ENCODE data around the gene GPC5.
"Not testable (repeated sequence)": the region's sequence is repeated elsewhere in the genome, so short reads cannot be mapped to it uniquely, and the experiment has no call there.

Gene GPC5

DNA sequence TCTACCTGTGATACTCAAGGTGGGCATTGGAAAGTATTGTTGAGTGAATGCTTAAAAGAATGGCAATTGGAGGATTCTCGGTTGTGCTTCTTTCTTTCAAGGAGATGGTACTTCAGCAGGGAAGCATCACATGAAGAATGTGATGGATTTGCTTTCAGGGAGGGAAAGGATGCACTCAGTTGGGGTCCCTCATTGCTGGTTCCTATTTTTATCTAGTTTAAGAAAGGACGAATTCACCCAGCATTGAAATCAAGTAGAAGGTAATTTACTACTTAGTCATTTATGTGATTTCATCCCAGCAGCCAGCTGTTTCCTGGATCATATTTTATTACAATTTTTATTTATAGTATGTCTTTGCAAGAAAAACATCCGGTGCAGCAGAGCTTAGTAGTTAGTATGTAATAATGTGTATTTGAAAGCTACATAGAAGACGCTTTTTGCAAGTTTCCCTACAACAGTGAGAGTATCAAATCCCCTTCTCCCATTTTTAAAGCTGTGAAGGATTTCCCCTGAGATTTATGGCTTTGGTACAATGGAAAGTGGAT lies 417.9 kb downstream of the GPC5 start:
- H3K4me1 Mint-ChIP-seq = no peaks in the 10 kb centered on the region
- no peak overlapping the region for H3K27ac Mint-ChIP-seq
- ATAC-seq = no peak

DNA sequence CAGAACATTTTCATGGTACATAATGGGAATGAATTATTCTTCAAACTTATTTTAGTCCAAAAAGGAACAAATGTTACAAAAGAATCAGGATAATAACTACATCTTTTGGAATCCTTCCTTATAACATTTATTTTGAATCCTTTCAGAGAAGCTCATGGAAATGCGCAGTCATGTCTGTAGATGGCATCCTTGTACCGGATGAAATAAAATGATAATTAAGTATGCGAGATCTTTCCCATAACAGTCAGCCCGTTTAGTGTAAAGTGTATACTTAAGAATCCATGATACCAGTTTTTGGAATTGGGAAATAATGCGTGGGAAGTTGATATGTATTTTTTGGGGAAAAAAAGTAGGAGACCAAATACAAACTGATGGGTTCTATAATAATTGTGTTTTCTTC lies 418.8 kb downstream of the GPC5 start:
- Mint-ChIP-seq H3K4me1 (no peaks in the 10 kb centered on the region), H3K4me3 (no peak overlapping the region), H3K9me3 (peaks cover 10% of the 10 kb centered on the region), H3K27ac (no peak overlapping the region), H3K36me3 (no peaks in the 10 kb centered on the region)
- DNase-seq (ENCODE audit: low spot score in 2 of 2) (no peak), ATAC-seq (no peak)

More for the DNA sequence above, 417.9 kb downstream of the GPC5 start:
- Mint-ChIP-seq H3K4me3 (no peak overlapping the region), H3K36me3 (no peaks in the 10 kb centered on the region), H3K9me3 (peaks cover 8% of the 10 kb centered on the region)
- DNase-seq (ENCODE audit: low spot score in 2 of 2) = no peak

DNA sequence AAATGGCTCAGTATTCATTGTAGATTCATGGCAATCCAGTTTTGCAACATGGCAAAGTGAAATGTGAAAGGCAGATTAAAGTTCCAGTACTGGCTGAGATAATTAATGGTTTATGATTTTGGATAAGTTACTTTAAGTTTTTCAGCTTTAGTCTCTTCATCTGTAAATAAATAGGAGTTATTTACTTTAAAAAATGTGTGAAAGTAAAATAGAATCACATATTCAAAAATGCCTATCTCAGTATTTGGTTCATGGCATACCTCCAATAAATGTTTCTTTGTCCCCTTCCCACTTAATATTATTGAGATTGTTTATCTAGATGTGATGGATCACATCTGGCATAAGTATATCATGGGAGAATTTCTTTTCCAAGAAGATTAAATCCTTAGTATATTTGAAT lies 426.0 kb downstream of the GPC5 start:
- Mint-ChIP-seq H3K9me3 (peaks cover 10% of the 10 kb centered on the region), H3K36me3 (no peaks in the 10 kb centered on the region), H3K27ac (no peak overlapping the region), H3K4me3 (no peak overlapping the region), H3K4me1 (no peaks in the 10 kb centered on the region)
- ATAC-seq = no peak
- DNase-seq (ENCODE audit: low spot score in 2 of 2) = no peak

DNA sequence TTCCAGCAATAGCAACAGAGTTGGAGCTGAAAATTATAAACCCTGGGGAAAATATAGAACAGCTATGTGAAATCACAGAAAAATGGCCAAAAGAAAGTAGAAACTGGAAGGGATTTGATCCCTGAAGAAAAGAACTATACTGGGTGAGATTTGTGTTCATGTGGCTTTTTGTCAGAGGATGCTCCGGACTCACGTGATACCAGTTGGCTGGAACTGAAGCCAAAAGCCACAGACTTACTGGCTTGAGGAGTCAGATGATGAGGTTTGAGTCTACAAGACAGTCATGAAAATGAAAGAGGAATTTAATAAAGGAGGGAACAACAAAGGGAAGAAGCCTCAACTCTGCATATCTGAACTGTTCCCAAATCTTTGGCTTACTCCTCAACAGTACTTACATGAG lies 427.1 kb downstream of the GPC5 start:
- Mint-ChIP-seq H3K9me3 (peaks cover 16% of the 10 kb centered on the region), H3K27ac (no peak overlapping the region), H3K36me3 (no peaks in the 10 kb centered on the region), H3K4me1 (no peaks in the 10 kb centered on the region), H3K4me3 (no peak overlapping the region)
- no peak for ATAC-seq
- no peak for DNase-seq (ENCODE audit: low spot score in 2 of 2)

DNA sequence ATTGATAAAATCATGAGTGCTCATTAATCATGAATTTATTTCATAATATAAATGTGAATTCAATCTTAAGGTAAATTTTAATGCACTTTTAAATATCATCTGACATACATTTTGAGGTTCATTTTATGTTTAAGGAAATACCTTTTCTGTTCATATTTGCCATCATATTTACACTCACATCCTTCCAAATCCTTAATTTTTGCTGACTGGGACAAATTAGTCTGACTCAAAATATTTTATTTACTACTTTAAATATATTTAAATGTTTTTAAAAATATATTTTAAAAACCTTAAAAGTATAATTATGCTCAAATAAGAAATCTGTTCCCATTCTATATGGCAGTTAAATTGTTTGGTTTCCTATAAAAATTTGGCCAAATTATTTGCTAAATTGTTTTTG lies 438.1 kb downstream of the GPC5 start:
- Mint-ChIP-seq H3K9me3 (peaks cover 15% of the 10 kb centered on the region), H3K27ac (no peak overlapping the region), H3K4me1 (no peaks in the 10 kb centered on the region), H3K36me3 (no peaks in the 10 kb centered on the region), H3K4me3 (no peak overlapping the region)
- ATAC-seq = no peak
- no peak for DNase-seq (ENCODE audit: low spot score in 2 of 2)

DNA sequence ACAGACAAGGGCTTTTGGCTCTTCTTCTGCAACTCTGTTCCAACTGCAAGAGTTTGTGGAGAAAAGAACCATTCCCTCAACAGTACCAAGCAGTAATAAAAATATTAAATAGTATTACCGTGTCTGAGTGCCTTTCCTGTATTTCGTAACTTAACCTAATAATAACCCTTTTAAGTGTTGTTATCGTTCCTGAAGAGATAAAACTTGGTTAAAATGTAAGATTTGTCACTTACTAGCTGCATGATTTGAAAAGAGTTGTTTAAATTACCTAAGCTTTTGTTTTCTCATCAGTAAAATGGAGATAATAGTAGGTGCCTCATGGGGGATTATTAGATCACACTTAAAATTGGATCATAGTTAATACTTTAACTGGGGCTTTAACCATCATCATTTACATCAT lies 447.2 kb downstream of the GPC5 start:
- Mint-ChIP-seq H3K27ac (no peak overlapping the region), H3K4me1 (no peaks in the 10 kb centered on the region), H3K4me3 (no peak overlapping the region), H3K36me3 (no peaks in the 10 kb centered on the region), H3K9me3 (peaks cover 12% of the 10 kb centered on the region)
- ATAC-seq (no peak), DNase-seq (ENCODE audit: low spot score in 2 of 2) (no peak)

DNA sequence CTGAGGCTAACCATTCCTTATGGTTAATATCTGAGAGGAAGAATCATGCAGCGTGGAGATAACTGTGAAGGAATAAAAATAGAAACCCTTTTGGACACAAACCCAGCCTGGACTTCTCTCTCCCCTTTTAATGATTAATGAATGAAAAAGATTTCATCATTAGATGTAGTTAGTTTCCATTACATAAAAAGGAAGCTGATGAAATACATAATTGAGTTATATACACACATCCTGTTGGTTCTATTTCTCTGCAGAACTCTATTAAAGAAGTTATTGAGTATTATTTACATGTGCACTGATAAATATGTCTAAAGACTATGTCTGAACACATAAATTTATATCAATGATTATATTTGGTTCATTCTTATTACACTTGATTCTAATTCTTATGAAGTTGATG lies 465.3 kb downstream of the GPC5 start:
- DNase-seq (ENCODE audit: low spot score in 2 of 2) (no peak), ATAC-seq (no peak)
- no peaks in the 10 kb centered on the region for H3K36me3 Mint-ChIP-seq
- H3K27ac Mint-ChIP-seq = no peak overlapping the region
- H3K9me3 Mint-ChIP-seq = peaks cover 22% of the 10 kb centered on the region
- H3K4me1 Mint-ChIP-seq = no peaks in the 10 kb centered on the region
- no peak overlapping the region for H3K4me3 Mint-ChIP-seq

DNA sequence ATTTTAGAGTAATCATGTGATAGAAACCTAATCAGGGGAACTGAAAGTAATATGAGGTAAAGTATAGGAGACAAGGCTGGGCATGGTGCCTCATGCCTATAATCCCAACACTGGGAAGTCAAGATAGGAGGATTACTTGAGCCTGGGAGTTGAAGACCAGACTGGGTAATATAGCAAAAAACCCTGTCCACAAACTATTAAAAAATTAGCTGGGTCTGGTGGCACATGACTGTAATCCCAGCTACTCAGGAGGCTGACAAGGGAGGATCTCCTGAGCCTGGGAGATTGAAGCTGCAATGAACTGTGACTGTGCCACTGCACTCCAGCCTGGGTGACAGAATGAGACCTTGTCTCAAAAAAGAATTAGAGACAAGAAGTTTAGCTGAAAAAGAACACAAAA lies 469.9 kb downstream of the GPC5 start:
- H3K4me1 Mint-ChIP-seq = no peaks in the 10 kb centered on the region
- ATAC-seq (no peak), DNase-seq (ENCODE audit: low spot score in 2 of 2) (no peak)
- H3K36me3 Mint-ChIP-seq = no peaks in the 10 kb centered on the region
- no peak overlapping the region for H3K4me3 Mint-ChIP-seq
- H3K9me3 Mint-ChIP-seq = peaks cover 5% of the 10 kb centered on the region
- no peak overlapping the region for H3K27ac Mint-ChIP-seq

DNA sequence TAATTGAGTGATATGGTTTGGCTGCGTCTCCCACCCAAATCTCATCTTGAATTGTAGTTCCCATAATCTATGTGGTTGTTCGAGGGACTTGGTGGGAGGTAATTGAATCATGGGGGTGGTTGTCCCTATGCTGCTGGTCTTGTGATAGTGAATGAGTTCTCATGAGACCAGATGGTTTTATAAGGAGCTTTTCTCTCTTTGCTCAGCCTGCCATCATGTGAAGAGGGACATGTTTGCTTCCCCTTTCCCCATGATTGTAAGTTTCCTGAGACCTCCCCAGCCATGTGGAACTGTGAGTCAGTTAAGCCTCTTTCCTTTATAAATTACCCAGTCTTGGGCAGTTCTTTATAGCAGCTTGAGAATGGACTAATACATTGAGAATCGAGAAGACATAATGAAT lies 480.1 kb downstream of the GPC5 start:
- no peak for ATAC-seq
- H3K4me3 Mint-ChIP-seq = no peak overlapping the region
- no peak for DNase-seq (ENCODE audit: low spot score in 2 of 2)
- peaks cover 15% of the 10 kb centered on the region for H3K9me3 Mint-ChIP-seq
- H3K4me1 Mint-ChIP-seq = no peaks in the 10 kb centered on the region
- no peaks in the 10 kb centered on the region for H3K36me3 Mint-ChIP-seq
- H3K27ac Mint-ChIP-seq = no peak overlapping the region

DNA sequence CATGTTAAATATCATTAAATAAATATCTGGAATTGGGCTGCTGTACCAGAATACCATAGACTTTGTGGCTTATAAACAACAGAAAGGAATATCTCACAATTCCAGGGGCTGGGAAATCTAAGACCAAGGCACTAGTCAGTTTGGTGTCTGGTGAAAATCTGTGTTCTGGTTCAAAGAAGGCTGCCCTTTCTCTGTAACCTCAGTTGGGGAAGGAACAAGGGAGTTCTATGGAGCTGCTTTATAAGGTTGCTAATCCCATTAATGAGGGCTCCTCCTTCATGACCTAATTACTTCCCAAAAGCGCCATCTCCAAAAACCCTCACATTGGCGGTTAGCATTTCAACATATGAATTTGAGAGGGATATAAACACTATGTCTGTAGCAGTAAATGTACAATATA lies 480.9 kb downstream of the GPC5 start:
- DNase-seq (ENCODE audit: low spot score in 2 of 2) (no peak), ATAC-seq (no peak)
- Mint-ChIP-seq H3K4me1 (no peaks in the 10 kb centered on the region), H3K36me3 (no peaks in the 10 kb centered on the region), H3K4me3 (no peak overlapping the region), H3K9me3 (peaks cover 15% of the 10 kb centered on the region), H3K27ac (no peak overlapping the region)

DNA sequence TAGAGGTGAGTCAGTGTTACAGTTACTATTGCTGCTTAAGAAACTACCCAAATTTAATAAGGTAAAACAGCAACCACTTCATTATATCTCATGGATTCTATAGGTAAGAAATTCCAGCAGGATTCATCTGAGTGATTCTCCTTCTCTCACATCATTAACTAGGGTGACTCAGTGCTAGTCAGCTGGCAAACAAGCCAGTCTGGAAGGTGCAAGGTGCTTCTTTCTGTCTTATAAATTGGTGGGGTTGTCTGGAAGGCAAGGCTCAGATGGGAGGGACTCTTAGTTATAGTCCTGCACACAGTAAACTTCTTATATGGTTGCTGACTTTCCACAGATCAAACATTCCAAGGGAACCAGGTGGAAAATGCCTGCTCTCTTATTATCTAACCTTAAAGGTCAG lies 484.5 kb downstream of the GPC5 start:
- Mint-ChIP-seq H3K36me3 (no peaks in the 10 kb centered on the region), H3K9me3 (peaks cover 22% of the 10 kb centered on the region), H3K4me1 (no peaks in the 10 kb centered on the region), H3K4me3 (no peak overlapping the region), H3K27ac (no peak overlapping the region)
- ATAC-seq (no peak), DNase-seq (ENCODE audit: low spot score in 2 of 2) (no peak)

DNA sequence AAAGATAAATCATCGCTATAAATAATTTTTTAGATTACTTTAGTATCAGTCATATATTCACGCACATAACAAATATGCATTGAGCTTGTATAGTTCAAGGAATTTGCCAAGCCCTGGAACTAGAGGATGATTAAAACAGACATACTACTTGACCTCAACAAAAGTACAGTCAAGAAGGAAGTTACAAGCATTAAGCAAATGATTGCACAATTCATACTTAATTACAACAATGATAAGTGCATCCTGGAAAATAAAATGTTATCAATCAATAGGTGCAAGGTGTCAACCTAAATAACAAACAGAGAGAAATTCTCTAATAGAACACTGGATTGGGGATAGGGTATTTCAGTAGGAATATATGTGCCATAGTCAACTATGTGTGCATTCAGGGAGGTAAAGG lies 491.2 kb downstream of the GPC5 start:
- Mint-ChIP-seq H3K36me3 (no peaks in the 10 kb centered on the region), H3K4me1 (no peaks in the 10 kb centered on the region), H3K9me3 (peaks cover 17% of the 10 kb centered on the region), H3K4me3 (no peak overlapping the region), H3K27ac (no peak overlapping the region)
- ATAC-seq (no peak), DNase-seq (ENCODE audit: low spot score in 2 of 2) (no peak)

DNA sequence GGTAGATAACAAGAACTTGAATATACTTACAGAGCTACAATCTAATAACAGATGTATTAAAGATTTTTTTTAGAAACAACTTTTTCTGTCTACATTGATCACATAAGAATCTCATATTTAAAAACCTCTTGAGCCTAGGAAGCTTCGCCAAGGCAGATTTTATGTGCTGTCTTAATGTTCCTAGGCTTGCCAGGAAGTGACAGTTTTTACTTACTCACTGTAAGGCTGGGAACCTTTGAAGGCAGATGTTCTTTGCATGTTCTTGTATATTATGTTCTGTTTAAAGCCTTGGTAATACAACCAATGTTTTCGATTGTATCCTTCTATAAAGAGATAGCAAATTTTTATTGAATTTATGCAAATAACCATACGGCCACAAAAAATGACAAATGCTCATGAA lies 492.7 kb downstream of the GPC5 start:
- Mint-ChIP-seq H3K27ac (no peak overlapping the region), H3K4me1 (no peaks in the 10 kb centered on the region), H3K4me3 (no peak overlapping the region), H3K9me3 (peaks cover 13% of the 10 kb centered on the region), H3K36me3 (no peaks in the 10 kb centered on the region)
- no peak for DNase-seq (ENCODE audit: low spot score in 2 of 2)
- ATAC-seq = no peak

DNA sequence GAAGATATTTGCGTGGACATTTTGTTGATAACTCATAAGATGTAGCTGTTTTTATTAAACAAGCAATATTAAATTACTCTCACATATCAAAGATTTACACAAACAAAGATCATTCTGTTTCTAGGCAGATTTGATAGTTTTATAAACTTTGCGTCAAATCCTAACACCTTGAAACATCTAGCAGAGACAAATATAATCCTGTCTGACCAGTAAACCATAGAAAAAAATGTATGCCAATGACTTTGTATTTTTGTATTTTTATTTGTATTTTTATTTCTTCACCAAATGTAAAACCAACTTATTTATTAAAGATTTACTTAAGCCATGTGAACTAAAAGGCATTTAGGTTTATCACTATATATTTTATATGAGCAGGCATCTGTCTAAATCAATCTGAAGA lies 494.6 kb downstream of the GPC5 start:
- DNase-seq (ENCODE audit: low spot score in 2 of 2) (no peak), ATAC-seq (no peak)
- Mint-ChIP-seq H3K4me1 (no peaks in the 10 kb centered on the region), H3K36me3 (no peaks in the 10 kb centered on the region), H3K27ac (no peak overlapping the region), H3K4me3 (no peak overlapping the region), H3K9me3 (peaks cover 9% of the 10 kb centered on the region)

DNA sequence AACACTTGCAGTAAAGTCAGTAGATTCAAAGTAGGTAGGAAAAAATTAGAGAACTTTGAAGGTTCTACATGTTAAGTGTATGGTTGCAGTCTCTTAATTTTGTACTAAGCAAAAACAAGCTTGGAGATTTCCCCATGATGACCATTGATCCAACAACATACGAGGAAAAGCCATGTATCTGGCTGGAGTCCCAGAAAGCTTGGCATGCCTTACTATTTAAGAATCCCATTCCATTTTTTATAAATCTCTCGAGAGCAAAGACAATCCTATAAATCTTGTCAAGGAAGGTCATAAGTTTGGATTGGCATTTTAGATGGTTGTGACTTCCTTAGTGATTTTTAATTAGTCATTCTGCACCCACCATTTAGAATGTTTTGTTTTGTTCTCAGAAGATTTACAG lies 495.9 kb downstream of the GPC5 start:
- no peaks in the 10 kb centered on the region for H3K4me1 Mint-ChIP-seq
- no peak for ATAC-seq
- no peak overlapping the region for H3K4me3 Mint-ChIP-seq
- H3K27ac Mint-ChIP-seq = no peak overlapping the region
- H3K9me3 Mint-ChIP-seq = peaks cover 6% of the 10 kb centered on the region
- no peaks in the 10 kb centered on the region for H3K36me3 Mint-ChIP-seq
- DNase-seq (ENCODE audit: low spot score in 2 of 2) = no peak

DNA sequence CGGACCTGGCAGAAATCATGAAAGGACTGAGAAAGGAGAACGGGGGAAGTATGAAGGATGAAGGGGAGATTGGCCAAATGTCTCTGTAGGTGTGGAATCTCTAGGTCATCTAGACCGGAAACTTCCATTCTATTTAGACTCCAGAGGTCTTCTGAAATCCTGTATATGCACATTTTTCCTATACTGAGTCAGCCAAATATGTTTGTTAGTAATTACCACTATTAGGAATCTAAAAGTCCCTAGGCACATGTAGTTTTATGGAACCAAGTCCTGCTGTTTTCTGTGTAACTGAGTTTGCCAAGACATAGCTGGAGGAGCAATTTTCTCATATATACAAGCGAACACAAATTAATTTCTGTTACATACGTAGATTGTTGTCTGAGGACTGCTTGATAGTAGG lies 498.1 kb downstream of the GPC5 start:
- H3K9me3 Mint-ChIP-seq = peaks cover 6% of the 10 kb centered on the region
- DNase-seq (ENCODE audit: low spot score in 2 of 2) (no peak), ATAC-seq (no peak)
- H3K36me3 Mint-ChIP-seq = no peaks in the 10 kb centered on the region
- H3K4me3 Mint-ChIP-seq = no peak overlapping the region
- no peak overlapping the region for H3K27ac Mint-ChIP-seq
- no peaks in the 10 kb centered on the region for H3K4me1 Mint-ChIP-seq

DNA sequence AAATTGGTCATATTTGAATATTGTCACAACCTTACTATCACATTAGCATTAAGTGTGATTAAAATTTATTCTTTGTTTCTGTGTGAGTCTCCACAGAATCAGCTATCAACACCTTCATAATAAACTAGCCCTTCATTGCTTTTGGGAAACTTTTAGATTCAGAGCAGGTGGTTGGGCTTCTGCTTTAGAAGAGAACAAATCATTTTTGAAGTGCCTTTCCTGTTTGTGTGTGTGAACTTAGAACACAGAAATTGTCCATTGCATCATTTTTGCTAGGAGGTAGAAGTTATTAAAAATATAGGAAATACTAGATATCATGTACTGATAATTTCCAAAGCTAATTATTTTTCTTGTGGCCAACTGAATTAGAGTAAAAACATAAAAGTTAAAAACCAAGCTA lies 500.6 kb downstream of the GPC5 start:
- not testable (repeated sequence) for H3K36me3 Mint-ChIP-seq; H3K27ac Mint-ChIP-seq; H3K4me3 Mint-ChIP-seq; DNase-seq (ENCODE audit: low spot score in 2 of 2); ATAC-seq; H3K9me3 Mint-ChIP-seq; H3K4me1 Mint-ChIP-seq
